Measurements from ENCODE around the gene ANKRD40. TPM values are rescaled to one million over a fixed set of nuclear protein-coding genes. Genes with fewer than 3 reads are reported as not detected.
A peak's percentile ranks its signal among the peaks of the same experiment; 100 is the strongest.

The ANKRD40 gene
- polyA plus RNA-seq, 1 donor from 2014 or later: 4.5 TPM

DNA sequence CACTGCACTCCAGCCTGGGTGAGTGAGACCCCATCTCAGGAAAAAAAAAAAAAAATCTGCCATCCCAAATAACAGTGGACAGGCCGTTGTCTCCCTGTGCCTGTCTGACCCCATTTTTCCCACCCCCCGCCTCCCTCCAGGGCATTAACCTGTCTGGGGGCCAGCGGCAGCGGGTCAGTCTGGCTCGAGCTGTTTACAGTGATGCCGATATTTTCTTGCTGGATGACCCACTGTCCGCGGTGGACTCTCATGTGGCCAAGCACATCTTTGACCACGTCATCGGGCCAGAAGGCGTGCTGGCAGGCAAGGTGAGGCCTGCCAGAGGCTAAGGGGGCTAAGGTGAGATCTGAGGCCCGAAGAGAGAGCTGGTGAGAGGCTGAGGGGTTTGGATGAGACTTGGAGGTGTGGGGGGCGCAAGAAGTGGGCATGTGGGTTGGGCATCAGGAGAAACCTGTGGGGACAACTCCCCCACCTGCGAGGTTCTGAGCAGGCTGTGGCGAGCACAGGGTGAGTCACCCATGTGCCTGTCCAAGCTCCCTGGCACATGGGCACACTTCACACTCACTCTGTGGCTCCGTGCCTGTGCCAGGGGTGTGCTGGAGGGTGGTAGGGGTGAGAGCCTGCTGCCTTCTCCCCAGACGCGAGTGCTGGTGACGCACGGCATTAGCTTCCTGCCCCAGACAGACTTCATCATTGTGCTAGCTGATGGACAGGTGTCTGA, 34.7 kb downstream of the ANKRD40 start:
- no peak overlapping the region for H3K4me3 Mint-ChIP-seq
- H3K27ac Mint-ChIP-seq: no peak overlapping the region
- H3K27me3 Mint-ChIP-seq: peaks cover 2% of the 10 kb centered on the region
- H3K36me3 Mint-ChIP-seq: no peaks in the 10 kb centered on the region
- no peaks in the 10 kb centered on the region for H3K4me1 Mint-ChIP-seq
- peaks cover 0 to 3% (median 0%) of the 10 kb centered on the region in 3 donors for H3K9me3 Mint-ChIP-seq

DNA sequence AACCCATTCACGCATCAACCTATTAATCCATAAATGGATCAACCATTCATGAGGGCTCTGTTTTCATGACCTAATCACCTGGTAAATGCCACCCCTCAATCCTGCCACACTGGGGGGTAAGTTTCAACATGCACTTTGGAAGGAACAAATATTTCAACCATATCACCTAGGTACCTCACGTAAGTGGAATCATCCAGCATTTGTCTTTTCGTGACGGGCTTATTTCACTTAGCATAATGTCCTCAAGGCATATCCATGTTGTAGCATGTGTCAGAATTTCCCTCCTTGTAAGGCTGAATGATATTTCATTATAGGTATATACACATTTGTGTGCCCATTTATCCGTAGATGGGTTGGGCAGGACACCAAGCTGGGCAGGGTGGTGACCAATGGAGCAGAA, 35.6 kb downstream of the ANKRD40 start:
- Mint-ChIP-seq H3K4me3 (no peak overlapping the region), H3K27me3 (no peaks in the 10 kb centered on the region), H3K4me1 (no peaks in the 10 kb centered on the region), H3K9me3 (peaks cover 0 to 3% (median 0%) of the 10 kb centered on the region in 3 donors), H3K36me3 (no peaks in the 10 kb centered on the region), H3K27ac (no peak overlapping the region)

DNA sequence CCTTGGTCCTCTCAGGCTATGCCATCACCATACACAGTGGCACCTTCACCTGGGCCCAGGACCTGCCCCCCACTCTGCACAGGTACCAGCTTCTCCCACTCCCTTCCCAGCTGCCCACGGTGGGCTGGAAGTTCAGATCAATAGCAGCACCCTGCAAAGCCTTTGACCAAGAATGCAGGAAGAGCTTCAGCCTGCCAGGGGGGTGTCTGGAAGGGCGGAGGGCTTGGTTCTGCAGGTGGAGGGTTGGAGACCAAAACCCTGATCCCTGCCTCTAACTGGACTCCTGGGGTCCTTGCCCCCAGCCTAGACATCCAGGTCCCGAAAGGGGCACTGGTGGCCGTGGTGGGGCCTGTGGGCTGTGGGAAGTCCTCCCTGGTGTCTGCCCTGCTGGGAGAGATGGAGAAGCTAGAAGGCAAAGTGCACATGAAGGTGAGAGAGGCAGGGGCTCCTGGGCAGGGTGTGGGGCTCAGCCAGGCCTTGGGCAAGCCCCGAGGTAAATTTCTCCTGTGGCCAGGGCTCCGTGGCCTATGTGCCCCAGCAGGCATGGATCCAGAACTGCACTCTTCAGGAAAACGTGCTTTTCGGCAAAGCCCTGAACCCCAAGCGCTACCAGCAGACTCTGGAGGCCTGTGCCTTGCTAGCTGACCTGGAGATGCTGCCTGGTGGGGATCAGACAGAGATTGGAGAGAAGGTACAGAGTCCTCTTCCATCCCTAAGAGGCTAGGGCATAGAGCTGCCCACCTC, 38.7 kb downstream of the ANKRD40 start:
- H3K4me1 Mint-ChIP-seq: no peaks in the 10 kb centered on the region
- H3K27ac Mint-ChIP-seq: no peak overlapping the region

DNA sequence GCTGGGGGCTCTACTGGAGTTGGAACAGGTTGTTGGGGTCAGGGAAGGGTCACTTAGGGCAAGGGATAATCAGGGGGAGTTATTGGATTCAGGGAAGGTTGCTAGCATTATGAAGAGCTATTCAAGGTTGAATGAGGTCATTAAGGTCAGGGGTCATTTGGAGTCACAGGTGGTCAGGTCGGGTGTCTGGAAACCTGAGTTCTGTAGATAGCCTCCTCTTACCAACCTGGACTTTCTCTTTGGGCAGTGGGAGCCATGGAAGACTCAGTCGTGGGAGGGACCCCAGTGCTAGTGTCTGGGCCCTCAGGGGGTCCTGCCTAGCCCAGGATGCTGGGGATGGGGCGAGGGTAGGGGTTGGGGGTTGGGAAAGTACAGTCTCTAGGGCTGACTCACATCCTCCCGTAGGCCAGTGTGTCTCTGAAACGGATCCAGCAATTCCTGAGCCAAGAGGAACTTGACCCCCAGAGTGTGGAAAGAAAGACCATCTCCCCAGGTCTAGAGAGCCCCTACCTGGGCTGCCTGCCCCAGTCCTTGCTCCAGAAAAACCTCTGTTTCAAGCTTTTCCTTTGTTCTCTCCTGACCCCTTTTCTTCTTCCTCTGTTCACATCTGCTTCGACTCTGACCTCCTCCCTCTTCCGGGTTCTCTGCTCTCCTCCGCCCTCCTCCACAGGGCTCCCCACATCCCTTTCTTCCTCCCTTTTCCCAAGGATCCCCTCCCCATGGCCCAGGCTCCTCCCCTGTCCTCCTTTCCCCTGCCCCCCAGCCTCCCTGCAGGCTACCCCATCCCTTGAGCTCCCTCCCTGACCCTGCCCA, 39.5 kb downstream of the ANKRD40 start:
- Mint-ChIP-seq H3K4me1 (no peaks in the 10 kb centered on the region), H3K27ac (peak overlapping the region in 1 of 3 donors; percentile 7), H3K27me3 (peaks cover 2% of the 10 kb centered on the region)

More for the DNA sequence above, 38.7 kb downstream of the ANKRD40 start:
- Mint-ChIP-seq H3K36me3 (no peaks in the 10 kb centered on the region), H3K9me3 (peaks cover 0 to 2% (median 0%) of the 10 kb centered on the region in 3 donors), H3K27me3 (peaks cover 1% of the 10 kb centered on the region), H3K4me3 (no peak overlapping the region)

DNA sequence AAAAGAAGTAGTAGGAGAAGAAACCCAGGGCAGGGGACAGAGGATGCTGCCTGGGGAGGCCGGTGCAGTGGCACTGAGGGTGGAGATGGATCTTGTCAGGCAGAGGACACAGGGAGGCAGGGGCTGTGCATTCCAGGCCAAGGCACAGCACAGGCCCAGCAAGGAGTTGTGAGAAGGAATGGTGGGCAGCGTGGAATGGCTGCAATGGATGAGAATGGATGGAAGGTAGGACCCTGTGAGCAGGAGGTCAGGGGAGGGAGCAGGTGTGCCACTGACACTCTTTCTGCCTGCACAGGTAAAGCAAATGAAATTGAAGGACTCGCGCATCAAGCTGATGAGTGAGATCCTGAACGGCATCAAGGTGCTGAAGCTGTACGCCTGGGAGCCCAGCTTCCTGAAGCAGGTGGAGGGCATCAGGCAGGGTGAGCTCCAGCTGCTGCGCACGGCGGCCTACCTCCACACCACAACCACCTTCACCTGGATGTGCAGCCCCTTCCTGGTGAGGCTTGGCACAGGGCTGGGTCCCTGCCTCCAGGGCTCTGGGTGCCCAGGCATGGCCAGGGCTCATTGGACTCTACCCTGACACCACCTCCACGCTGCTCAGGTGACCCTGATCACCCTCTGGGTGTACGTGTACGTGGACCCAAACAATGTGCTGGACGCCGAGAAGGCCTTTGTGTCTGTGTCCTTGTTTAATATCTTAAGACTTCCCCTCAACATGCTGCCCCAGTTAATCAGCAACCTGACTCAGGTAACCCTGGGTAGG, 40.3 kb downstream of the ANKRD40 start:
- Mint-ChIP-seq H3K4me1 (no peaks in the 10 kb centered on the region), H3K36me3 (no peaks in the 10 kb centered on the region), H3K4me3 (no peak overlapping the region), H3K27me3 (peaks cover 3% of the 10 kb centered on the region), H3K27ac (no peak overlapping the region), H3K9me3 (peaks cover 0 to 2% (median 0%) of the 10 kb centered on the region in 3 donors)

More for the DNA sequence above, 39.5 kb downstream of the ANKRD40 start:
- Mint-ChIP-seq H3K36me3 (no peaks in the 10 kb centered on the region), H3K4me3 (no peak overlapping the region), H3K9me3 (peaks cover 0 to 2% (median 0%) of the 10 kb centered on the region in 3 donors)

DNA sequence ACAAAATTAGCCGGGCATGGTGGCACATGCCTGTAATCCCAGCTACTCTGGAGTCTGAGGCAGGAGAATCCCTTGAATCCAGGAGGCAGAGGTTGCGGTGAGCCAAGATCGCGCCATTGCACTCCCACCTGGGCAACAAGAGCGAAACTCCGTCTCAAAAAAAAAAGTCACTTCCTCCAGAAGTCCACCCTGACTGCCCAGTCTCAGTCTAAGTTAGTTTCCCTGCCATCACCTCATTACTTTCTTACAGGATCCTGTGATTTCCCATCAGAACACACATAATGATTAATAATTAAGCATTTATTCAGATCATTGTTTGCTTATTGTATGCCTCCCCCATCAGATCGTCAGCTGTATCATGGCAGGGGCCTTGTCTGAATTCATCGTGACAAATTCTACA, 41.4 kb downstream of the ANKRD40 start:
- H3K4me3 Mint-ChIP-seq: no peak overlapping the region

DNA sequence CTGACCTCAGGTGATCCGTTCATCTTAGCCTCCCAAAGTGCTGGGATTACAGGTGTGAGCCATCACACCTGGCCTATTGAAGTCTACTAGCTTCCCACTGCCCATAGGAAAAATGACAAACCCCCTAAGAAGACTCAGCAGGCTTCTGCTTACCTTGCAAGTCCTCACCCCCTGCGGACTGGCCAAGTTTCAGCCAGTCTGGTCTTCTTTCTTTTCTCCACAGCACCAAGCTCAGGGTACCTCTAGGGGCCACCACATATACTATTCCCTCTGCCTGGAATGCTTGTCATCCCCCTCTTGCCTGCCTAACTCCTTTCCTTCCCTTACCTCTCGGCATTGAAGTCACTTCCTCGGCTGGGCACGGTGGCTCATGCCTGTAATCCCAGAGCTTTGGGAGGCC, 41.9 kb downstream of the ANKRD40 start:
- Mint-ChIP-seq H3K36me3 (no peaks in the 10 kb centered on the region), H3K4me3 (no peak overlapping the region), H3K9me3 (peaks cover 0 to 2% (median 0%) of the 10 kb centered on the region in 3 donors), H3K27me3 (peaks cover 3% of the 10 kb centered on the region), H3K4me1 (no peaks in the 10 kb centered on the region), H3K27ac (no peak overlapping the region)

More for the DNA sequence above, 41.4 kb downstream of the ANKRD40 start:
- Mint-ChIP-seq H3K4me1 (no peaks in the 10 kb centered on the region), H3K27ac (no peak overlapping the region), H3K36me3 (no peaks in the 10 kb centered on the region), H3K27me3 (peaks cover 3% of the 10 kb centered on the region), H3K9me3 (peaks cover 0 to 2% (median 0%) of the 10 kb centered on the region in 3 donors)

DNA sequence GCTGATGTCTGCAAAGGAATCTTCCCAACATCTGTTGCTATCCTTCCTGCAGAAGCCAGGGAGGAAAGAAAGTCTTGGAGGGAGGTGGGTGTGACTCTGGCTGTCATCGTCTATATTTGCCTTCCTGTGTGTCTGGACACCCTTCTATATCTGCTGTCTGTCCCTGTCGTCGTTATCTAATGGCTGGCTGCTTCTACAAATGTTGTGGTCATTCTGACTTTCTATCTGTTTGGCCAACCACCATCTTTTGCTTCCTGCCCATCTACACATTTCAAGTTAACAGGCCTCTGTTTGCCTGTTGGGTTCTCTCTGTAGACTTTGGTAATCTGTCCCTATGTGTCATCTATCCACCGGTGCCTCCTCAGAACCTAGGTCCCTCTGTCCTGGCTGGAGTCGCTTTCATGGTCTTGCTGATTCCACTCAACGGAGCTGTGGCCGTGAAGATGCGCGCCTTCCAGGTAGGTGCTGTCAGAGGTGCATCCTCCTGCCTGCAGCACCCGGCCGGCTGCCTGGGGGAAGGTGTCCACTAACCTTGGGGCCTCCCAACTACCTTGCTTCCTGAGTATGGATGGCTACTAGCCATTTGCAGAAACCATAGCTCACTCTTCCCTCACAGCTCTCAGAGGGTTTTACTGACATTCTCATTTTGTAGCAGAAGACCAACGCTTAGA, 42.8 kb downstream of the ANKRD40 start:
- Mint-ChIP-seq H3K9me3 (peaks cover 0 to 2% (median 0%) of the 10 kb centered on the region in 3 donors), H3K27me3 (peaks cover 5% of the 10 kb centered on the region), H3K4me3 (no peak overlapping the region), H3K27ac (no peak overlapping the region), H3K36me3 (no peaks in the 10 kb centered on the region), H3K4me1 (no peaks in the 10 kb centered on the region)

DNA sequence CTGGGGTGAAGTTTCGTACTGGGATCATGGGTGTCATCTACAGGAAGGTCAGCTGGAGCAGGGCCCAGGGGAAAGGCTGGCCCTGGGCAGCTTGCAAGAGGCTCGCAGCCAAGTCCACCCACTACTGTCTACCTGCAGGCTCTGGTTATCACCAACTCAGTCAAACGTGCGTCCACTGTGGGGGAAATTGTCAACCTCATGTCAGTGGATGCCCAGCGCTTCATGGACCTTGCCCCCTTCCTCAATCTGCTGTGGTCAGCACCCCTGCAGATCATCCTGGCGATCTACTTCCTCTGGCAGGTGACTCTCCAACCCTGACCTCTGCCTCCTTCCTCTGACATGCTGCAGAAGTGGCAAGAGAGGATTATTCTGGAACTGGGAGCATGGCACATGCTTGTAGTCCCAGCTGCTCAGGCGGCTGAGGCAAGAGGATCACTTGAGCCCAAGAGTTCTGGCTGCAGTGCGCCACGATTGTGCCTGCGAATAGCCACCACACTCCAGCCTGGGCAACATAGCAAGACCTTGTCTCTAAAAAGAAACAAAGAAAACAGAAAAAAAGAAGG, 43.8 kb downstream of the ANKRD40 start:
- H3K9me3 Mint-ChIP-seq: peaks cover 0 to 2% (median 0%) of the 10 kb centered on the region in 3 donors
- no peak overlapping the region for H3K27ac Mint-ChIP-seq
- H3K4me1 Mint-ChIP-seq: no peaks in the 10 kb centered on the region
- no peak overlapping the region for H3K4me3 Mint-ChIP-seq
- no peaks in the 10 kb centered on the region for H3K36me3 Mint-ChIP-seq
- peaks cover 5% of the 10 kb centered on the region for H3K27me3 Mint-ChIP-seq

DNA sequence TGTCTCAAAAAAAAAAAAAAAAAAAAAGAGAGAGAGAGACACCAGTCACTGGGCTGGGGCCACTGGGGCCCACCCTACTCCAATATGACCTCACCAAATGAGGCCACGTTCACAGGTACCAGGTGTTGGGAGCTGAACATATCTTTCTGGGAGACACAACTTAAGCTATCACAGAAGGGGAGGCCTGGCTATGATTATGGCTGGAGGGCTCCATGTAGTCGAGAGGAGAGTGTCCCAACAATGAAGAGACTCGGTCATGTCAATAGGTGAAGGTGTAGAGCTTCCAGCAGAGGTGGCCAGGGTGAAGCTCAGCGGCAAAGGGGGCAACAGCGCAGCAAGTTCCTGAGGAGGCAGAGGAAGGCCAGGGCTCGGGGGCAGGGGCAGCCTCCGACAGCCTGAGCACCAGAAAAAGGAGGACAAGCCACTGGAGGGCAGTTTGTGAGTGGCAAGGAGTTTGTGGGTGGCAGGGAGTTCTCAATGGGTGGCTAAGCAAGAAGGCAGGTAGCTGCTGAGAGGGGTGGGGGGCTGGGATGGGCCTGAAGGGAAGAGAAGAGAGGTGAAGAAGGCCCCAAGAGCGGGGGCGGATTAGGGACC, 45.0 kb downstream of the ANKRD40 start:
- H3K27ac Mint-ChIP-seq: no peak overlapping the region
- H3K27me3 Mint-ChIP-seq: peaks cover 6% of the 10 kb centered on the region
- peak overlapping the region in 1 of 4 donors; percentile 39 for H3K4me3 Mint-ChIP-seq
- peaks cover 0 to 2% (median 0%) of the 10 kb centered on the region in 3 donors for H3K9me3 Mint-ChIP-seq
- peaks cover 2% of the 10 kb centered on the region for H3K36me3 Mint-ChIP-seq
- H3K4me1 Mint-ChIP-seq: no peaks in the 10 kb centered on the region

DNA sequence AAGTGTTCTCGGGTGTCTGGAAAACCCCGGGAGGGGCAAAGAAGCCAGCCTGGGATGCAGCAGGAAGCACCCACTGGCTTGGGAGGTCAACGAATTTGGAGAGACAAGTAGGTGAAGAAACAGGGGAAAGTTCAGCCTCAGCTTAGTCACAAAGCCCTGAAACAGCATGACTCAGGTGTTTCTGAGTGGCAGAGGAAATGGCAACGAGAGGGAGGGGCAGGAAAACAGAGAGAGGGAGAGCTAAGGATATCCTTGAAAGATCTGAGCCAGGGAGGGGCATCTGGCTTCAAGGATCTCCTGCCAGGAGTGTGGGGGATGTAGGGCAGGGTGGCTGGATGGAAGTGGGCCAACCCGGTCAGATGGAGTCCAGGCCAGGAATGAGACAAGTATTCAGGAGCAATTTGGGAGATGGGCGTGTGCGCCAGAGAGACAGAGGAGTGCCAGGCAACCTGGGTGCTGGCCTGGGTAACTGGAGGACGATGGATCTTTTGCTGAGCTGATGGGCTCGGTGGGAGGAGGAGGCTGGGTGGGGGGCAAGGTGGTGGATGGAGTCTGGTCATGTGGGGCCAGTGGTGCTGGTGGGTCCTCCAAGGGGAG, 45.8 kb downstream of the ANKRD40 start:
- Mint-ChIP-seq H3K4me1 (no peaks in the 10 kb centered on the region), H3K27ac (no peak overlapping the region), H3K9me3 (peaks cover 0 to 2% (median 0%) of the 10 kb centered on the region in 3 donors), H3K27me3 (peaks cover 6% of the 10 kb centered on the region), H3K4me3 (no peak overlapping the region), H3K36me3 (peaks cover 2% of the 10 kb centered on the region)

DNA sequence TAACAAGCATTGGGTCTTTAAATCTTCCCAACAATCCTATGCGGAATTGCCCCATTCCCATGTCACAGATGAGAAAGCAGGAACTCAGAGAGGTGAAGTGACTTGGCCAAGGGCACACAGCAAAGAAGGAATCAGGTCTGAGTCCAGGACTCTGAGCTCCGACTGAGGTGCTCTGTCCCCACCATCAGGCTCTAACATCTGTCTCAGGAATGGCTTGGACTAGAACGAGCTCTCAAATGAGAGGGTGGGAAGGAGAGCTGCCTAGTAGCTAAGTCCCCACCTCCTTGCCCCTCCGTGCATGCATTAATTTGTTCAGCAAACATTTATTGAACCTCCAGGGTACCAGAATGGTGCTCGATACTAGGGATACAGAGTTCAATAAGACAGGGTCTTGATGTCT, 46.4 kb downstream of the ANKRD40 start:
- Mint-ChIP-seq H3K4me3 (no peak overlapping the region), H3K27me3 (peaks cover 6% of the 10 kb centered on the region), H3K4me1 (no peaks in the 10 kb centered on the region), H3K9me3 (no peaks in the 10 kb centered on the region), H3K27ac (no peak overlapping the region), H3K36me3 (peaks cover 2% of the 10 kb centered on the region)

DNA sequence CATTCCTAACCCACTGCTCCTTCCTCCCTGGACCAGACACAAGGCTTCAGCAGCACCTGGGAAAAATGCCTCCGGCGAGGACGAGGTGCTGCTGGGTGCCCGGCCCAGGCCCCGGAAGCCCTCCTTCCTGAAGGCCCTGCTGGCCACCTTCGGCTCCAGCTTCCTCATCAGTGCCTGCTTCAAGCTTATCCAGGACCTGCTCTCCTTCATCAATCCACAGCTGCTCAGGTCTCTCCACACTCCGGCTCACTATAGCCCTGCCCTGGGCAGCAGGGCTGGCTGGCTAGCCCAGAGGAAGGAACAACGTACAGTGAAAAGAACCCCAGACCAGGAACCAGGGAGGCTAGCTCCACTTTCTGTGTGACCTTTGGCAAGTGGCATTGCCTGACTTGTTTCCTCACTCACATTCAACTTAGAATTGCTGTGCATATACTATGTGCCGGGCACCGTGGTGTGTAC, 46.8 kb downstream of the ANKRD40 start:
- no peaks in the 10 kb centered on the region for H3K4me1 Mint-ChIP-seq
- peaks cover 6% of the 10 kb centered on the region for H3K27me3 Mint-ChIP-seq
- no peak overlapping the region for H3K4me3 Mint-ChIP-seq
- no peak overlapping the region for H3K27ac Mint-ChIP-seq
- peaks cover 2% of the 10 kb centered on the region for H3K36me3 Mint-ChIP-seq
- no peaks in the 10 kb centered on the region for H3K9me3 Mint-ChIP-seq

All from IgD-negative memory B cell (primary cell).